MM.1S (cell line): ENCODE measurements around the gene ANKRD29.

ENCODE experiments used
- DNase-seq: peaks from one replicate; pipeline ENCODE4 v3.0.0-alpha.2; 2015
- H2AFZ ChIP-seq: fragments of 300-600 bp; sonication (generic); 2 replicates; pipeline ENCODE4 v1.6.0; 2016; ENCODE audit warnings: antibody characterized with exemption, low read length
- H3F3A ChIP-seq: fragments of 300-600 bp; sonication (generic); 2 replicates; pipeline ENCODE4 v1.6.1; 2016; ENCODE audit warnings: mild to moderate bottlenecking, antibody characterized with exemption, low read length, moderate library complexity, mixed read lengths; ENCODE audit not compliant: insufficient read depth
- H3K27ac ChIP-seq: fragments of 300-600 bp; sonication (generic); 2 replicates; pipeline ENCODE4 v1.5.1; 2016; ENCODE audit warnings: mild to moderate bottlenecking, low read length
- H3K27me3 ChIP-seq: fragments of 300-600 bp; sonication (generic); replicated peaks from 2 replicates; pipeline ENCODE4 v1.6.0; 2016; ENCODE audit warnings: low read length; ENCODE audit not compliant: insufficient read depth
- H3K36me3 ChIP-seq: fragments of 300-600 bp; sonication (generic); replicated peaks from 2 replicates; pipeline ENCODE4 v1.6.1; 2016; ENCODE audit warnings: mild to moderate bottlenecking, low read length, mixed read lengths; ENCODE audit not compliant: insufficient read depth
- H3K4me1 ChIP-seq: fragments of 300-600 bp; sonication (generic); 2 replicates; pipeline ENCODE4 v1.6.1; 2016; ENCODE audit warnings: low read length, mixed read lengths
- H3K4me2 ChIP-seq: fragments of 300-600 bp; sonication (generic); 2 replicates; pipeline ENCODE4 v1.6.0; 2016; ENCODE audit warnings: low read depth, low read length
- H3K4me3 ChIP-seq: fragments of 300-600 bp; sonication (generic); 2 replicates; pipeline ENCODE4 v1.5.1; 2016; ENCODE audit warnings: low read length, mixed read lengths
- H3K79me2 ChIP-seq: fragments of 300-600 bp; sonication (generic); 2 replicates; pipeline ENCODE4 v1.6.1; 2016; ENCODE audit warnings: mixed run types, low read length, mixed read lengths
- H3K9ac ChIP-seq: fragments of 300-600 bp; sonication (generic); 2 replicates; pipeline ENCODE4 v1.6.1; 2016; ENCODE audit warnings: low read length, mixed read lengths
- H3K9me2 ChIP-seq: fragments of 300-600 bp; sonication (generic); replicated peaks from 2 replicates; pipeline ENCODE4 v1.6.1; 2016; ENCODE audit warnings: mild to moderate bottlenecking, low read length, mixed read lengths; ENCODE audit not compliant: insufficient read depth
- H3K9me3 ChIP-seq: fragments of 300-600 bp; sonication (generic); replicated peaks from 2 replicates; pipeline ENCODE4 v1.6.1; 2016; ENCODE audit warnings: mild to moderate bottlenecking, low read length, mixed read lengths; ENCODE audit not compliant: insufficient read depth
- H4K20me1 ChIP-seq: fragments of 300-600 bp; sonication (generic); 2 replicates; pipeline ENCODE4 v1.6.1; 2016; ENCODE audit warnings: mild to moderate bottlenecking, low read length, moderate library complexity, mixed read lengths; ENCODE audit not compliant: insufficient read depth
- CTCF ChIP-seq: fragments of 300-600 bp; sonication (generic); IDR thresholded peaks from 2 replicates; pipeline ENCODE4 v1.5.1; 2016; ENCODE audit warnings: antibody characterized with exemption, low read length, mixed read lengths
- EZH2 ChIP-seq: fragments of 300-600 bp; sonication (generic); optimal IDR thresholded peaks from 2 replicates; pipeline ENCODE3; 2017; ENCODE audit warnings: low read depth, mild to moderate bottlenecking, antibody characterized with exemption, low read length, mixed read lengths
- EZH2phosphoT487 ChIP-seq: fragments of 300-600 bp; sonication (generic); IDR thresholded peaks from 2 replicates; pipeline ENCODE4 v1.6.1; 2018; ENCODE audit warnings: antibody characterized with exemption, low read length

Gene ANKRD29

GRCh38 chr18:23584019-23584983 lies 78.4 kb downstream of the ANKRD29 start:
- no peak overlapping the region for H2AFZ ChIP-seq
- H3K27ac ChIP-seq, result no peak overlapping the region
- H3K9ac ChIP-seq, result no peak overlapping the region
- H3K4me1 ChIP-seq, result peaks cover 12% of the 10 kb centered on the region; the same call in 1 of the 2 replicates
- no peaks in the 10 kb centered on the region for H4K20me1 ChIP-seq
- peaks cover 53% of the 10 kb centered on the region for H3K79me2 ChIP-seq
- peaks cover 5% of the 10 kb centered on the region; the same call in 1 of the 2 replicates for H3F3A ChIP-seq
- H3K4me3 ChIP-seq, result no peak overlapping the region
- no peak overlapping the region for H3K4me2 ChIP-seq
- TF ChIP-seq EZH2 (no peak), CTCF (no peak), EZH2phosphoT487 (no peak)
- DNase-seq, result no peak
- H3K9me3 ChIP-seq, result no peaks in the 10 kb centered on the region
- H3K27me3 ChIP-seq, result no peaks in the 10 kb centered on the region
- no peaks in the 10 kb centered on the region for H3K36me3 ChIP-seq
- no peaks in the 10 kb centered on the region for H3K9me2 ChIP-seq

GRCh38 chr18:23583071-23583865 lies 79.4 kb downstream of the ANKRD29 start:
- H3K9me2 ChIP-seq, result no peaks in the 10 kb centered on the region
- H3K9me3 ChIP-seq, result no peaks in the 10 kb centered on the region
- TF ChIP-seq EZH2phosphoT487 (no peak), EZH2 (no peak), CTCF (no peak)
- no peaks in the 10 kb centered on the region for H4K20me1 ChIP-seq
- no peaks in the 10 kb centered on the region for H3K36me3 ChIP-seq
- H3K9ac ChIP-seq, result no peak overlapping the region
- no peak overlapping the region for H3K4me3 ChIP-seq
- no peaks in the 10 kb centered on the region for H3K27me3 ChIP-seq
- peaks cover 58% of the 10 kb centered on the region for H3K79me2 ChIP-seq
- H3K4me1 ChIP-seq, result peaks cover 16% of the 10 kb centered on the region; the same call in 1 of the 2 replicates
- no peak overlapping the region for H3K27ac ChIP-seq
- DNase-seq, result no peak
- no peak overlapping the region for H3K4me2 ChIP-seq
- no peak overlapping the region for H2AFZ ChIP-seq
- peaks cover 5% of the 10 kb centered on the region; the same call in 1 of the 2 replicates for H3F3A ChIP-seq

GRCh38 chr18:23580677-23581367 lies 81.9 kb downstream of the ANKRD29 start:
- DNase-seq, result no peak

More at GRCh38 chr18:23580677-23581367, 81.9 kb downstream of the ANKRD29 start:
- Histone ChIP-seq H4K20me1 (no peaks in the 10 kb centered on the region), H3K27ac (no peak overlapping the region), H3K4me1 (0 out of 2 replicates have a peak, but pooled peaks cover 8% of the 10 kb centered on the region), H2AFZ (no peak overlapping the region), H3K9me3 (no peaks in the 10 kb centered on the region), H3K4me3 (no peak overlapping the region), H3K36me3 (no peaks in the 10 kb centered on the region), H3K27me3 (no peaks in the 10 kb centered on the region), H3F3A (no peaks in the 10 kb centered on the region), H3K79me2 (peaks cover 57% of the 10 kb centered on the region), H3K9ac (no peak overlapping the region), H3K9me2 (no peaks in the 10 kb centered on the region), H3K4me2 (no peak overlapping the region)
- TF ChIP-seq CTCF (no peak), EZH2 (no peak), EZH2phosphoT487 (no peak)
